ENCODE data around the gene RFX3.

RFX3 gene

GRCh38 chr9:3436629-3437420 is 89.0 kb downstream of the RFX3 start:
- no peak for TF ChIP-seq CEBPB (IDR thresholded peaks at IDR 0.05)
- no peak for TF ChIP-seq EP300 (IDR thresholded peaks at IDR 0.05; ENCODE audit: borderline replicate concordance)

GRCh38 chr9:3435732-3436131 is 90.1 kb downstream of the RFX3 start:
- no peak for TF ChIP-seq EP300 (IDR thresholded peaks at IDR 0.05; ENCODE audit: borderline replicate concordance)

- TF ChIP-seq FOXM1 (IDR thresholded peaks at IDR 0.05; ENCODE audit: borderline replicate concordance, low read depth) (no peak), CEBPB (IDR thresholded peaks at IDR 0.05) (no peak), MAX (IDR thresholded peaks at IDR 0.05) (no peak), ZBTB7A (IDR thresholded peaks at IDR 0.05; ENCODE audit: low read depth) (no peak), TAF1 (IDR thresholded peaks at IDR 0.05; ENCODE audit: low read depth) (no peak), USF1 (IDR thresholded peaks at IDR 0.05) (no peak), REST (IDR thresholded peaks at IDR 0.05; ENCODE audit: low read depth) (no peak), TEAD4 (IDR thresholded peaks at IDR 0.05) (no peak), TCF12 (IDR thresholded peaks at IDR 0.05; ENCODE audit: low read depth) (no peak), EP300 (IDR thresholded peaks at IDR 0.05; ENCODE audit: borderline replicate concordance) (no peak), RAD21 (IDR thresholded peaks at IDR 0.05; ENCODE audit: low read depth) (no peak)
Observed at GRCh38 chr9:3434594-3434993, 91.2 kb downstream of the RFX3 start.

GRCh38 chr9:3433754-3434153 is 92.0 kb downstream of the RFX3 start:
- TF ChIP-seq FOXM1 (IDR thresholded peaks at IDR 0.05; ENCODE audit: borderline replicate concordance, low read depth) (no peak), RAD21 (IDR thresholded peaks at IDR 0.05; ENCODE audit: low read depth) (no peak)

GRCh38 chr9:3433066-3433465 is 92.7 kb downstream of the RFX3 start:
- TF ChIP-seq EGR1 (IDR thresholded peaks at IDR 0.05), result no peak
- TF ChIP-seq REST (IDR thresholded peaks at IDR 0.05; ENCODE audit: low read depth), result no peak
- no peak for TF ChIP-seq TAF1 (IDR thresholded peaks at IDR 0.05; ENCODE audit: low read depth)
- no peak for TF ChIP-seq USF1 (IDR thresholded peaks at IDR 0.05)
- TF ChIP-seq MAX (IDR thresholded peaks at IDR 0.05), result no peak
- no peak for TF ChIP-seq FOXM1 (IDR thresholded peaks at IDR 0.05; ENCODE audit: borderline replicate concordance, low read depth)
- TF ChIP-seq RAD21 (IDR thresholded peaks at IDR 0.05; ENCODE audit: low read depth), result no peak
- no peak for TF ChIP-seq TCF12 (IDR thresholded peaks at IDR 0.05; ENCODE audit: low read depth)
- TF ChIP-seq CEBPB (IDR thresholded peaks at IDR 0.05), result no peak
- TF ChIP-seq NFIC (IDR thresholded peaks at IDR 0.05), result no peak
- no peak for TF ChIP-seq TEAD4 (IDR thresholded peaks at IDR 0.05)
- no peak for TF ChIP-seq EP300 (IDR thresholded peaks at IDR 0.05; ENCODE audit: borderline replicate concordance)

GRCh38 chr9:3431890-3432289 is 93.9 kb downstream of the RFX3 start:
- TF ChIP-seq ZBTB7A (IDR thresholded peaks at IDR 0.05; ENCODE audit: low read depth) (no peak), RAD21 (IDR thresholded peaks at IDR 0.05; ENCODE audit: low read depth) (no peak), TCF12 (IDR thresholded peaks at IDR 0.05; ENCODE audit: low read depth) (no peak)

GRCh38 chr9:3419893-3420292 is 105.9 kb downstream of the RFX3 start:
- TF ChIP-seq EP300 (IDR thresholded peaks at IDR 0.05; ENCODE audit: borderline replicate concordance) (no peak), USF1 (IDR thresholded peaks at IDR 0.05) (no peak), REST (IDR thresholded peaks at IDR 0.05; ENCODE audit: low read depth) (no peak), FOXM1 (IDR thresholded peaks at IDR 0.05; ENCODE audit: borderline replicate concordance, low read depth) (no peak), NFIC (IDR thresholded peaks at IDR 0.05) (no peak), TAF1 (IDR thresholded peaks at IDR 0.05; ENCODE audit: low read depth) (no peak), ZBTB7A (IDR thresholded peaks at IDR 0.05; ENCODE audit: low read depth) (no peak), MAX (IDR thresholded peaks at IDR 0.05) (no peak), EGR1 (IDR thresholded peaks at IDR 0.05) (no peak), CREB1 (IDR thresholded peaks at IDR 0.05; ENCODE audit: low read depth) (no peak)

Measured in Ishikawa (cell line).